ENCODE data around the gene PAPOLG.
"Not testable (repeated sequence)": the region's sequence is repeated elsewhere in the genome, so short reads cannot be mapped to it uniquely, and the experiment has no call there.

The PAPOLG gene

GRCh38 chr2:60821587-60822302 lies 65.7 kb downstream of the PAPOLG start:
- no peak for DNase-seq (ENCODE audit: low read depth in 3 of 3, low spot score in 1 of 3)

- DNase-seq (ENCODE audit: low read depth in 3 of 3, low spot score in 1 of 3) = no peak
Measured at GRCh38 chr2:60822987-60823386, 66.9 kb downstream of the PAPOLG start.

- no peak for DNase-seq (ENCODE audit: low read depth in 3 of 3, low spot score in 1 of 3)
Measured at GRCh38 chr2:60823694-60824305, 67.7 kb downstream of the PAPOLG start.

- DNase-seq (ENCODE audit: low read depth in 3 of 3, low spot score in 1 of 3) = no peak
Measured at GRCh38 chr2:60825666-60826065, 69.6 kb downstream of the PAPOLG start.

GRCh38 chr2:60826111-60826510 lies 70.0 kb downstream of the PAPOLG start:
- no peak for DNase-seq (ENCODE audit: low read depth in 3 of 3, low spot score in 1 of 3)

GRCh38 chr2:60826860-60827259 lies 70.8 kb downstream of the PAPOLG start:
- DNase-seq (ENCODE audit: low read depth in 3 of 3, low spot score in 1 of 3) = not testable (repeated sequence)

GRCh38 chr2:60827369-60827768 lies 71.3 kb downstream of the PAPOLG start:
- DNase-seq (ENCODE audit: low read depth in 3 of 3, low spot score in 1 of 3) = no peak

GRCh38 chr2:60830991-60831390 lies 74.9 kb downstream of the PAPOLG start:
- DNase-seq (ENCODE audit: low read depth in 3 of 3, low spot score in 1 of 3) = no peak

GRCh38 chr2:60831921-60832320 lies 75.9 kb downstream of the PAPOLG start:
- no peak for DNase-seq (ENCODE audit: low read depth in 3 of 3, low spot score in 1 of 3)

- DNase-seq (ENCODE audit: low read depth in 3 of 3, low spot score in 1 of 3) = no peak
Measured at GRCh38 chr2:60832621-60833020, 76.6 kb downstream of the PAPOLG start.

- no peak for DNase-seq (ENCODE audit: low read depth in 3 of 3, low spot score in 1 of 3)
Measured at GRCh38 chr2:60834270-60834717, 78.2 kb downstream of the PAPOLG start.

GRCh38 chr2:60836491-60836890 lies 80.4 kb downstream of the PAPOLG start:
- DNase-seq (ENCODE audit: low read depth in 3 of 3, low spot score in 1 of 3) = no peak

GRCh38 chr2:60837123-60837522 lies 81.1 kb downstream of the PAPOLG start:
- DNase-seq (ENCODE audit: low read depth in 3 of 3, low spot score in 1 of 3) = no peak

GRCh38 chr2:60838481-60838880 lies 82.4 kb downstream of the PAPOLG start:
- no peak for DNase-seq (ENCODE audit: low read depth in 3 of 3, low spot score in 1 of 3)

GRCh38 chr2:60839126-60839813 lies 83.2 kb downstream of the PAPOLG start:
- no peak for DNase-seq (ENCODE audit: low read depth in 3 of 3, low spot score in 1 of 3)

GRCh38 chr2:60840880-60841279 lies 84.8 kb downstream of the PAPOLG start:
- DNase-seq (ENCODE audit: low read depth in 3 of 3, low spot score in 1 of 3) = no peak

GRCh38 chr2:60843006-60843405 lies 86.9 kb downstream of the PAPOLG start:
- no peak for DNase-seq (ENCODE audit: low read depth in 3 of 3, low spot score in 1 of 3)

- no peak for DNase-seq (ENCODE audit: low read depth in 3 of 3, low spot score in 1 of 3)
Measured at GRCh38 chr2:60844105-60844504, 88.0 kb downstream of the PAPOLG start.

GRCh38 chr2:60847854-60848253 lies 91.8 kb downstream of the PAPOLG start:
- DNase-seq (ENCODE audit: low read depth in 3 of 3, low spot score in 1 of 3) = no peak
